K562 (cell line): Measurements from ENCODE around the gene FYTTD1. TPM values are rescaled to one million over a fixed set of nuclear protein-coding genes. Genes with fewer than 3 reads are reported as not detected.

Source experiments
- CCAR2 ChIP-seq: fragments of 200-400 bp; formaldehyde crosslinking; IDR thresholded peaks from 2 replicates; pipeline ENCODE4 v1.6.1; 2017; ENCODE audit warnings: mild to moderate bottlenecking, low read depth, low read length
- CHD2 ChIP-seq: IDR thresholded peaks from 2 replicates; pipeline ENCODE4 v1.6.1; 2011; ENCODE audit warnings: low read depth, low read length
- CREM ChIP-seq: IDR thresholded peaks from 2 replicates; pipeline ENCODE4 v1.6.1; 2014; ENCODE audit warnings: antibody characterized with exemption, low read depth
- FOSL1 ChIP-seq: fragments of 200-800 bp; sonication (Bioruptor generic); conservative IDR thresholded peaks from 2 replicates; pipeline ENCODE4 v1.6.1; 2016; ENCODE audit warnings: missing genetic modification characterization, missing compliant biosample characterization
- GMEB1 ChIP-seq: fragments of 250-450 bp; sonication (Bioruptor Pico); IDR thresholded peaks from 2 replicates; pipeline ENCODE4 v1.4.0; 2020; ENCODE audit warnings: mild to moderate bottlenecking
- HMG20B ChIP-seq: fragments of 250-450 bp; sonication (Bioruptor Pico); IDR thresholded peaks from 2 replicates; pipeline ENCODE4 v1.5.0; 2021; ENCODE audit warnings: mild to moderate bottlenecking
- KAT8 ChIP-seq: fragments of 450-650 bp; IDR thresholded peaks from 2 replicates; pipeline ENCODE4 v1.6.1; 2016; ENCODE audit warnings: low read depth, mild to moderate bottlenecking
- KDM4B ChIP-seq, 2 experiments: fragments of 450-650 bp in 1 of 2; sonication (generic) in 1 of 2; IDR thresholded peaks; 2 replicates each; pipeline ENCODE4 v1.6.1; 2016 to 2017; ENCODE audit warnings: borderline replicate concordance in 2 of 2, antibody characterized with exemption in 1 of 2, low read depth in 1 of 2, mild to moderate bottlenecking in 1 of 2
- KLF1 ChIP-seq: fragments of 450-650 bp; IDR thresholded peaks from 2 replicates; pipeline ENCODE4 v1.6.1; 2016; ENCODE audit warnings: missing genetic modification characterization, missing compliant biosample characterization
- MBD2 ChIP-seq: sonication (generic); IDR thresholded peaks from 2 replicates; pipeline ENCODE4 v1.6.1; 2016; ENCODE audit warnings: low read depth, borderline replicate concordance
- MLLT1 ChIP-seq, 2 experiments: fragments of 450-650 bp; IDR thresholded peaks; 2 replicates each; pipeline ENCODE4 v1.6.1; 2016
- NFXL1 ChIP-seq: fragments of 450-650 bp; formaldehyde crosslinking; IDR thresholded peaks from 2 replicates; pipeline ENCODE4 v1.4.0; 2021; ENCODE audit warnings: mild to moderate bottlenecking
- NR3C1 ChIP-seq: sonication (generic); formaldehyde crosslinking; IDR thresholded peaks from 2 replicates; pipeline ENCODE4 v1.8.1; 2022; ENCODE audit warnings: missing genetic modification reagents
- NRF1 ChIP-seq, 2 experiments: fragments of 450-650 bp; IDR thresholded peaks in 1 of 2; conservative IDR thresholded peaks in 1 of 2; 2 replicates each; pipeline ENCODE4 v1.6.1; 2014; ENCODE audit warnings: mild to moderate bottlenecking in 2 of 2
- SMAD1 ChIP-seq: fragments of 150-350 bp; IDR thresholded peaks from 2 replicates; pipeline ENCODE4 v1.6.1; 2014; ENCODE audit warnings: low read length, low read depth; ENCODE audit not compliant: partially characterized antibody
- SMARCC2 ChIP-seq: fragments of 450-650 bp; IDR thresholded peaks from 2 replicates; pipeline ENCODE4 v1.6.1; 2017; ENCODE audit warnings: antibody characterized with exemption, moderate library complexity, mild to moderate bottlenecking, low read depth
- SRSF3 ChIP-seq: fragments of 200-400 bp; formaldehyde crosslinking; IDR thresholded peaks from 2 replicates; pipeline ENCODE4 v1.6.1; 2016; ENCODE audit warnings: mild to moderate bottlenecking, low read length, moderate library complexity; ENCODE audit not compliant: insufficient read depth
- TAL1 ChIP-seq: fragments of 450-650 bp; IDR thresholded peaks from 2 replicates; pipeline ENCODE4 v1.6.1; 2016; ENCODE audit warnings: mild to moderate bottlenecking
- ZNF143 ChIP-seq: sonication (generic); formaldehyde crosslinking; IDR thresholded peaks from 2 replicates; pipeline ENCODE4 v1.9.0; 2022; ENCODE audit warnings: mild to moderate bottlenecking, missing genetic modification reagents
- ZNF253 ChIP-seq: fragments of 250-450 bp; sonication (Bioruptor Pico); conservative IDR thresholded peaks from 2 replicates; pipeline ENCODE4 v1.6.1; 2021; ENCODE audit warnings: mild to moderate bottlenecking
- ZNF282 ChIP-seq: sonication (generic); formaldehyde crosslinking; IDR thresholded peaks from 2 replicates; pipeline ENCODE4 v1.8.1; 2023; ENCODE audit warnings: missing genetic modification reagents
- polyA plus RNA-seq, 8 experiments: library from polyadenylated mRNA; depleted of rRNA in 4 of 8; stranded (reverse) in 5 of 8; unstranded in 3 of 8; fragments of >200 nt; fragmentation: Nextera tagmentation in 2 of 8; fragmentation: Illumina TruSeq in 1 of 8; extraction: Ambion mirVana in 2 of 8; extraction: Trizol in 1 of 8; gene quantifications; 2 replicates each; pipeline versions ENCODE4 v1.2.1 to v1.2.3, GENCODE V29; 2011 to 2014; ENCODE audit warnings: inconsistent platforms in 1 of 8, missing spikeins in 1 of 8
- total RNA-seq, 7 experiments: library from RNA; depleted of rRNA in 6 of 7; stranded (reverse); fragments of >200 nt in 6 of 7; fragmentation: Illumina TruSeq in 2 of 7; extraction: Trizol in 2 of 7; gene quantifications; 2 replicates each; pipeline versions ENCODE4 v1.2.1 to v1.2.3, GENCODE V29; 2011 to 2021; ENCODE audit warnings: low replicate concordance in 1 of 7
- TF ChIP-seq, protein P1 (sequence below), 2 experiments: IDR thresholded peaks; 2 replicates each; pipeline ENCODE4 v1.6.1; 2011; ENCODE audit warnings: borderline replicate concordance in 1 of 2, control low read depth in 1 of 2, low read depth in 1 of 2, low read length in 1 of 2, mild to moderate bottlenecking in 1 of 2, mixed read lengths in 1 of 2, moderate library complexity in 1 of 2; ENCODE audit not compliant: insufficient read depth in 1 of 2, insufficient read length in 1 of 2, poor library complexity in 1 of 2, severe bottlenecking in 1 of 2; ENCODE audit errors: extremely low read depth in 1 of 2
- TF ChIP-seq, protein P2 (sequence below), 3 experiments: fragments of 200-800 bp in 1 of 3; sonication (Bioruptor generic) in 1 of 3; sonication (generic) in 1 of 3; formaldehyde crosslinking in 1 of 3; IDR thresholded peaks; 2 replicates each; pipeline versions ENCODE4 v1.6.1 to v1.8.0; 2016 to 2022; ENCODE audit warnings: mild to moderate bottlenecking in 2 of 3, missing compliant biosample characterization in 2 of 3, missing genetic modification characterization in 2 of 3, missing genetic modification reagents in 1 of 3

Gene FYTTD1
- total and polyA plus RNA-seq, 9 of the 15 experiments (the other 6 are each of a cell fraction or from before 2014, with no cell fraction given) = 35.7 to 106 (median 76.3) TPM

GRCh38 chr3:197736491-197737318 lies 13.0 kb upstream of the FYTTD1 start, which contains the start of gene RUBCN (continued):
- TF ChIP-seq, protein P1, sequence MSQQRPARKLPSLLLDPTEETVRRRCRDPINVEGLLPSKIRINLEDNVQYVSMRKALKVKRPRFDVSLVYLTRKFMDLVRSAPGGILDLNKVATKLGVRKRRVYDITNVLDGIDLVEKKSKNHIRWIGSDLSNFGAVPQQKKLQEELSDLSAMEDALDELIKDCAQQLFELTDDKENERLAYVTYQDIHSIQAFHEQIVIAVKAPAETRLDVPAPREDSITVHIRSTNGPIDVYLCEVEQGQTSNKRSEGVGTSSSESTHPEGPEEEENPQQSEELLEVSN (IDR thresholded peaks at IDR 0.05; ENCODE audit: borderline replicate concordance in 1 of 2, extremely low read depth in 1 of 2, insufficient read depth in 1 of 2, insufficient read length in 1 of 2, low read depth in 1 of 2, low read length in 1 of 2, poor library complexity in 1 of 2, severe bottlenecking in 1 of 2) = peak; percentile 83 to 97
- peak; percentile 52 for TF ChIP-seq SMAD1
- peak; percentile 81 to 83 for TF ChIP-seq NRF1 (conservative IDR thresholded peaks at IDR 0.05 in 1 of 2, IDR thresholded peaks at IDR 0.05 in 1 of 2)
- TF ChIP-seq KLF1 (tag) = peak; percentile 50; the same call in 1 of the 2 replicates
- peak; percentile 77 for TF ChIP-seq ZNF143 (CRISPR knock-in tag)
- no peak for TF ChIP-seq FOSL1 (tag)
- TF ChIP-seq HMG20B (CRISPR knock-in tag) = no peak
- no peak; a peak in 1 of 4 replicates for TF ChIP-seq MLLT1 (IDR thresholded peaks at IDR 0.05)
- no peak for TF ChIP-seq KAT8
- no peak for TF ChIP-seq SMARCC2
- no peak for TF ChIP-seq ZNF253 (CRISPR knock-in tag)
- TF ChIP-seq, protein P2, sequence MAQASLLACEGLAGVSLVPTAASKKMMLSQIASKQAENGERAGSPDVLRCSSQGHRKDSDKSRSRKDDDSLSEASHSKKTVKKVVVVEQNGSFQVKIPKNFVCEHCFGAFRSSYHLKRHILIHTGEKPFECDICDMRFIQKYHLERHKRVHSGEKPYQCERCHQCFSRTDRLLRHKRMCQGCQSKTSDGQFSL (CRISPR knock-in tag; IDR thresholded peaks at IDR 0.05) = peak; percentile 27; the same call in 1 of the 2 replicates
- TF ChIP-seq, protein P2 (tag; IDR thresholded peaks at IDR 0.05) = no peak
- TF ChIP-seq TAL1 = no peak
- TF ChIP-seq CHD2 = peak; percentile 48; the same call in 1 of the 2 replicates
- no peak for TF ChIP-seq NFXL1 (CRISPR knock-in tag)
- peak; percentile 80 for TF ChIP-seq CREM
- no peak for TF ChIP-seq CCAR2
- peak; percentile 82 for TF ChIP-seq MBD2
- TF ChIP-seq GMEB1 = peak; percentile 92
- TF ChIP-seq KDM4B (IDR thresholded peaks at IDR 0.05; ENCODE audit: borderline replicate concordance in 2 of 2, low read depth in 1 of 2) = no peak
- no peak for TF ChIP-seq NR3C1
- no peak for TF ChIP-seq ZNF282 (CRISPR knock-in tag)
- no peak for TF ChIP-seq SRSF3
